ENCODE measurements around the gene HEBP2.
"Not testable (repeated sequence)": the region's sequence is repeated elsewhere in the genome, so short reads cannot be mapped to it uniquely, and the experiment has no call there.

The HEBP2 gene

GRCh38 chr6:138418118-138418742, 14.2 kb downstream of the HEBP2 start:
- DNase-seq (ENCODE audit: insufficient read length, low spot score) = no peak
- FAIRE-seq = no peak
- no peak for TF ChIP-seq CTCF (IDR thresholded peaks at IDR 0.05; ENCODE audit: insufficient read depth, missing control alignments)

DNA sequence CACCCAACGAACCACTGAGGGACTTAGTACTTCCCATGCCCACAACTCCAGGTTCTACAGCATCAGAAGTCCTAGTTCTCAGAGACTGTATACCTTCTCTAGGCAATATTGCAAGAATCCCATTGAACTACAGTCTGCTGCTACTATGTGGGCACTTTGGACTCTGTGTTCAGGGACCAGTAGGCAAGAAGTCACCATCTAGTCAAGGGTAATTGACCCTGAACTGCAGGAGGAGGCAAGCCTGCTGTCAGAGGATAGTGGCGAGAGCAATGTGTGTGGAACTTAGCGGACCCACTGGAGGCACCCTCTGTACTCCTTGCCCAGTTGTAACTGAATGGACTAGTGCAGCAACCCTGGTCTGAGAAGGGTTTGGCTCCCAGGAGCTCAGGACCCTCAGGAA, 15.7 kb downstream of the HEBP2 start:
- DNase-seq (ENCODE audit: insufficient read length, low spot score) = no peak
- FAIRE-seq = no peak
- TF ChIP-seq CTCF (IDR thresholded peaks at IDR 0.05; ENCODE audit: insufficient read depth, missing control alignments) = no peak

DNA sequence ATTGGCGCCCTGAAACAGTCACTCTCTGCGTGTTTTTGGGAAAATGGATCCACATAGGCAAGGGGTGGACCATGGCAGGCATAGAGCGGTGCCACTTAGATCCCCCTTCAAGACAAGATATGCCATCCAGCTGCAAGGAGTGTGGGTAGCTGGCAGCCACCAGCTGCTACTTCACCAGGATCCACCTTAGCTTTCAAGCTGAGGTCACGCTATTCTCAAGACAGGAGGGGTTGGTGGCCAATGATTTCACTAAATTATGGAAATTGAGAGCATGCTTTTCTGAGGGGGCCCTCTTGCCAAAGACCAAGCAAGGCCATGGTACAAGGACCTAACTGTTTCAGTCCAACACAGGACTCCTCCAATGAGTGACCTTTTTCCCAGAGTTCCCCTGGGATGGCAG, 16.3 kb downstream of the HEBP2 start:
- no peak for DNase-seq (ENCODE audit: insufficient read length, low spot score)
- FAIRE-seq = no peak
- TF ChIP-seq CTCF (IDR thresholded peaks at IDR 0.05; ENCODE audit: insufficient read depth, missing control alignments) = no peak

DNA sequence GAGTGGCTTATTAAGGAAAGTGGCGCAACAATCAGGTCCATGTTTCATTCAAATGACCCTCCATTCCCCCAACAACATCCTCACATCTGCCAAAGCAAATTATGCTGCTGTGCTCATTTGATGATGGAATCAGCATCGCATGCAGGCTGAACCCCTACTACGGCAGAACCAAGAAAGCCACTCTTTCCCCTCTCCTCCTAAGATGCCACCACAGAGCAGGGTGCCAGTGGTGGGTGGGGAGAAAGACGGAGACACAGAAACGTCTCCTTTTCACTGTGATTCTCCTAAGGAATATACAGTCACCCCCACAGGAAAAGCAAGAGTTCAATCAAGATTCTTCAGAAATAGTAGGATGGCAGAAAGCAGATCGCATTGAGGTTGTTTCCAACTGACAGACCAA, 17.1 kb downstream of the HEBP2 start:
- DNase-seq (ENCODE audit: insufficient read length, low spot score) (no peak), FAIRE-seq (no peak)
- TF ChIP-seq CTCF (IDR thresholded peaks at IDR 0.05; ENCODE audit: insufficient read depth, missing control alignments) = no peak

DNA sequence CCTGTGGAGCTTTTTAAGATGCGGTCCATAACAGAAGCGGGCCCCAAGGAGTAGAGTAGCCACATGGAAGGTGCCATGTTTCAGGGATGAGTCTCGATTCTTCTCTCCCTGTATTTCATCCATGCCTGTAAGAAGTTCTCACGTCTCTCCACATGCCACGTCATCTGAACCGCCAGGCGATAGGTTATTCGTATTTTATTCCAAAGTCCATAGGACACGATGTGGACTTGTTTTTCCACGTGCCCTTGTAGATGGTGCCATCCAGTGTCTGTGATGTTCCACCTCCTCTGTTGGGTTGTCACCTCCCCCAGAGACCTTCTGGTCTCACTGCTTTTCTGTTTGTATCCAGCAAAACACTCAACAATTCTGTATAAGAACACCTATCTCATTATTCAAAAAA, 17.6 kb downstream of the HEBP2 start:
- DNase-seq (ENCODE audit: insufficient read length, low spot score) (no peak), FAIRE-seq (no peak)
- no peak for TF ChIP-seq CTCF (IDR thresholded peaks at IDR 0.05; ENCODE audit: insufficient read depth, missing control alignments)

DNA sequence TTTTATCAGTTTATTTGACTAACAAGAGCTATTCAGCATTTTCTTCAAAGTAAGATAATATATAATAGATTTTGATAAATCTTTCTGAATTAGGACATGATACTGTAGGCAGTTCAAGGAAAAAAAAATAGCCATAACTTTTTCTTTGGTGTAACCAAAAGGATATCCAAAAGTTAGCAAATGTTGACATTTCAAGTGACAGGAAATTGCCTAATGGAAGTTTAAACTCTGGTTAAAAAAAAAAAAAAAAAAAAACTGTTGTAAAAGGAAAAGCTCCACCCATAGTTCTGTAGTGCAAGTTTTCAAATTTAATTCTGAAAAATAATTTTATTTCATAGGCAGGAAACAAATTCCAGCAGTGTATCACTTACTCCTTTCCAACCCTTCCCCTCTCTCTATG, 18.8 kb downstream of the HEBP2 start:
- no peak for TF ChIP-seq CTCF (IDR thresholded peaks at IDR 0.05; ENCODE audit: insufficient read depth, missing control alignments)
- FAIRE-seq = no peak
- no peak for DNase-seq (ENCODE audit: insufficient read length, low spot score)

DNA sequence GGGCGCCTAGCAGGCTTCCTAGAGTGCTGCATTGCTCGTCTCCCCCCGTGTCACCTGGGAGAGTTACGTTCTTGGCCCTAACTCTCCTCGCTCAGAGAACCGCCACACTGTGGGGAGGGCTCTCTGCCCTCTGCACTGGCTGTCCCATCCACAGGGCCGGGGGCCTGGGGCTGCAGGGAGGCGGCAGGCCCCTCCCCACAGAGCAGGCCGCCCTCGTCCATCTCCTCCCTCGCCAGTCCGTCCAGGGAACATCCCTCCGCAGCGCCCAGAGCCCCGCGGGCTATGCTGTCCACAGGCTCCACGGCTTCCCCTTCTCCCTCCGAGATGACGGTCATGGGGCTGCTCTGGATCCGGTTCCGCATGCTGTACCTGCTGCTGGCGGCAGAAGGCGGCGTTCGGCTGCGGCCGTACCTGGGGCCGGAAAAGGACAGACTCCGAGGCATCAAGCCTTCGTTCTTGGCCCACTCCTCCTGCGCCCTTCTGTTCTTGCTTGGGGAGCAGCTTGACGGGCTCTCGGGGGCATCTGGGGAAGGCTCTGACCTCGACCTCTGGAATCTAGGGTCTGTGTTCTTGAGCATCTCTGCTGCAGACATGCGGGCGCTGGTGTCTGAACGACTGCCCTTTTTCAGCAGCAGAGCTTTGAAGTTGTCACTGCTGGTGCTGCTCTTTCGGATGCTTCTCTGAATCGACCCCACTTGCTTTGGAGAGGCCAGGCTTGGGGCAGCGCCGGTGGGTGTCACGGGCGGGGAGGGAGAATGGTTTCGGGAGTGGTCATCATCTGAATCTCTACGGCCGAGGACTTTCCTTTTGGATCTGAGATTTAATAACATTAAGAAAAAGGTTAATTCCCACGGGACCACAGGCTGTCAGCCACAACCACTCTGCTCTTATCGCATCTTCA, 20.2 kb downstream of the HEBP2 start:
- no peak for TF ChIP-seq CTCF (IDR thresholded peaks at IDR 0.05; ENCODE audit: insufficient read depth, missing control alignments)
- DNase-seq (ENCODE audit: insufficient read length, low spot score) (no peak), FAIRE-seq (no peak)

DNA sequence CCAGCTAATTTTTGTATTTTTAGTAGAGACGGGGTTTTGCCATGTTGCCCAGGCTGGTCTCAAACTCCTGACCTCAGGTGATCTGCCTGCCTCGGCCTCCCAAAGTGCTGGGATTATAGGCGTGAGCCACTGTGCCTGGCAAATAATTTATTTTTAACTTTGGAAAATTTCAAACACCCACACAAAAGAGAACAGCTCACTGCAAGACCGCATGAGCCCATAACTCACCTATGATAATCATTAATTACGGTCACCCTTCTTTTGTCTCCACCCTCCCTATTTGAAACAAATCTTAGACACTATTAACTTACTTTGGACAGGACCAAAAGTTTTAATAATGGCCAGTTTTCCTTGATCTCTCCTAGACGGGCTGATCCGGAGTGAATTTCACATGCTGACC, 21.2 kb downstream of the HEBP2 start:
- not testable (repeated sequence) for DNase-seq (ENCODE audit: insufficient read length, low spot score); FAIRE-seq

Measured in D721Med (cell line).